ENCODE measurements around the gene PLCZ1.
"Not testable (repeated sequence)": the region's sequence is repeated elsewhere in the genome, so short reads cannot be mapped to it uniquely, and the experiment has no call there.

Gene PLCZ1, protein sequence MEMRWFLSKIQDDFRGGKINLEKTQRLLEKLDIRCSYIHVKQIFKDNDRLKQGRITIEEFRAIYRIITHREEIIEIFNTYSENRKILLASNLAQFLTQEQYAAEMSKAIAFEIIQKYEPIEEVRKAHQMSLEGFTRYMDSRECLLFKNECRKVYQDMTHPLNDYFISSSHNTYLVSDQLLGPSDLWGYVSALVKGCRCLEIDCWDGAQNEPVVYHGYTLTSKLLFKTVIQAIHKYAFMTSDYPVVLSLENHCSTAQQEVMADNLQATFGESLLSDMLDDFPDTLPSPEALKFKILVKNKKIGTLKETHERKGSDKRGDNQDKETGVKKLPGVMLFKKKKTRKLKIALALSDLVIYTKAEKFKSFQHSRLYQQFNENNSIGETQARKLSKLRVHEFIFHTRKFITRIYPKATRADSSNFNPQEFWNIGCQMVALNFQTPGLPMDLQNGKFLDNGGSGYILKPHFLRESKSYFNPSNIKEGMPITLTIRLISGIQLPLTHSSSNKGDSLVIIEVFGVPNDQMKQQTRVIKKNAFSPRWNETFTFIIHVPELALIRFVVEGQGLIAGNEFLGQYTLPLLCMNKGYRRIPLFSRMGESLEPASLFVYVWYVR

DNA sequence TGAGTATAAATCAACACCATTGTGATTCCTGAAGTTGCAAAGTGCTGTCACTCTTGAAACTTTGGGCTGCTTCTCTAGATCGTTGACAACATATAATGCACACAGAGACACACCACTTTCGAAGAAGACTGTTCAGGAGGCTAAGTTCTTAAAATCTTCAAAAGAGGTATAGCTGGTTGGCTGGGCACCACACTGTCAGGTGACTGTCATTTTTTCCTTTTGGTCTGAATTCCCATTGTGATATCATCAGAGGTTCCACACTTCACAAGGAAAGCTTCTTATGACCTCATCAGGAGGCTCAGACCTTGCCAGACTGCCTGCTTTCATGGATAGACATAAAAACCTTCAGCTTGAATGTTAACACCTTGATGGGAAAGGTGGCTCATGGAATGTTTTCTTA is at the start of gene PLCZ1, which contains the start of gene CAPZA3:
Gene PLCZ1, minus strand, starts transcription at position 194 of the 400 bp plus-strand sequence. CDS start 641 bp downstream, outside the sequence.
Gene CAPZA3, plus strand, starts transcription at position 301 of the 400 bp plus-strand sequence. CDS start 150 bp downstream, outside the sequence.
- DNase-seq (ENCODE audit: low read depth in 2 of 2) = no peak

DNA sequence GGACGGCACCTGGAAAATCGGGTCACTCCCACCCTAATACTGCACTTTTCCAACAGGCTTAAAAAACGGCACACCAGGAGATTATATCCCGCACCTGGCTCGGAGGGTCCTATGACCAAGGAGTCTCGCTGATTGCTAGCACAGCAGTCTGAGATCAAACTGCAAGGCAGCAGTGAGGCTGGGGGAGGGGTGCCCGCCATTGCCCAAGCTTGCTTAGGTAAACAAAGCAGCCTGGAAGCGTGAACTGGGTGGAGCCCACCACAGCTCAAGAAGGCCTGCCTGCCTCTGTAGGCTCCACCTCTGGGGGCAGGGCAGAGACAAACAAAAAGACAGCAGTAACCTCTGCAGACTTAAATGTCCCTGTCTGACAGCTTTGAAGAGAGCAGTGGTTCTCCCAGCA is 47.7 kb upstream of the PLCZ1 start:
- not testable (repeated sequence) for DNase-seq (ENCODE audit: low read depth in 2 of 2)

GRCh38 chr12:18782827-18783226 is 45.0 kb upstream of the PLCZ1 start:
- no peak for DNase-seq (ENCODE audit: low read depth in 2 of 2)

GRCh38 chr12:18766479-18766878 is 28.7 kb upstream of the PLCZ1 start:
- DNase-seq (ENCODE audit: low read depth in 2 of 2) = not testable (repeated sequence)

- DNase-seq (ENCODE audit: low read depth in 2 of 2) = no peak
Observed at GRCh38 chr12:18755341-18755740, 17.5 kb upstream of the PLCZ1 start.

DNA sequence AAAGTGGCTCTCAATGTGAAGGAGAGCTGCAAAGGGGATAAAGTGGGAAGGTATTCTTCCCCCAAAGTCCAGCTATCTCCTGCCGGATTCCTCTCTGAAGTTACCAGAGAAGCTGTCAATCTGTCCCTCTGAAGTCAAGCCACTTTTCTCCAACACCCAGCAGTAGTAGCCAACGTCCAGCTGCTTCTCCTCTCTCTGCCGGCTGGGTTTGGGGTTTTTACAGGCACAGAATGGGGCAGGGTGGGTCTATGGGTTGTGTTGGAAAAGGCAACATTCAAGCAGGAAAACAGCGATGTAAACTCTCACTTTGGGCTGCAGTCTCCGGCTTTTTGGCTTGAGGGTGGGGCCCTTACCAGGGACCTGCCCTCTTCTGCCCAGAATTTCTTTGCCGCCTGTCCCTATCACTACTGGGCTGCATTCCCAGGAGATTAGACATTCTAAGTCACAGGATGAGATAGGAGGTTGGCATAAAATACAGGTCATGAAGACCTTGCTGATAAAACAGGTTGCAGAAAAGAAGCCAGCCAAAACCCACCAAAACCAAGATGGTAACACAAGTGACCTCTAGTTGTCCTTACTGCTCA is 16.4 kb upstream of the PLCZ1 start:
- DNase-seq (ENCODE audit: low read depth in 2 of 2) = no peak

- no peak for DNase-seq (ENCODE audit: low read depth in 2 of 2)
Observed at GRCh38 chr12:18753481-18754123, 15.8 kb upstream of the PLCZ1 start.

DNA sequence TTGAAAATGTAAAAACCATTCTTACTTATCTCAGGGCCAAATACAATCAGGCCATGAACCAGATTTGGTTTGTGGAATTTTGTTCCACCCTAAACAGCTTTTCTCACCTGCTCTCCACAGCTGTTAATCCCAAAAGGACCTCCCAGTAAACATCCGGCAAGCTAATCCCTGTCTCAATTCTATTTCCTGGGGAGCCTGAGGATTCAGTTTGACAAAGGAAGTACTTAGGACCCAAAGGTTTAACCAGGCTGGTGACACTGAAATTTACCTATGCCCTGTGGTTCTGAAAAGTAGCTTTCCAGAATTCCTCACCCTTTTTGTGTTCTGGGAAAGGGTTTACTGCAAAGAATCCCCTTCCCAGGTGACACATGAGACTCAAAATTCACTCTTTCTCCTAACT is 15.1 kb upstream of the PLCZ1 start:
- no peak for DNase-seq (ENCODE audit: low read depth in 2 of 2)

GRCh38 chr12:18752280-18752920 is 14.6 kb upstream of the PLCZ1 start:
- no peak for DNase-seq (ENCODE audit: low read depth in 2 of 2)

GRCh38 chr12:18751866-18752265 is 14.1 kb upstream of the PLCZ1 start:
- no peak for DNase-seq (ENCODE audit: low read depth in 2 of 2)

GRCh38 chr12:18750085-18750484 is 12.3 kb upstream of the PLCZ1 start:
- no peak for DNase-seq (ENCODE audit: low read depth in 2 of 2)

DNA sequence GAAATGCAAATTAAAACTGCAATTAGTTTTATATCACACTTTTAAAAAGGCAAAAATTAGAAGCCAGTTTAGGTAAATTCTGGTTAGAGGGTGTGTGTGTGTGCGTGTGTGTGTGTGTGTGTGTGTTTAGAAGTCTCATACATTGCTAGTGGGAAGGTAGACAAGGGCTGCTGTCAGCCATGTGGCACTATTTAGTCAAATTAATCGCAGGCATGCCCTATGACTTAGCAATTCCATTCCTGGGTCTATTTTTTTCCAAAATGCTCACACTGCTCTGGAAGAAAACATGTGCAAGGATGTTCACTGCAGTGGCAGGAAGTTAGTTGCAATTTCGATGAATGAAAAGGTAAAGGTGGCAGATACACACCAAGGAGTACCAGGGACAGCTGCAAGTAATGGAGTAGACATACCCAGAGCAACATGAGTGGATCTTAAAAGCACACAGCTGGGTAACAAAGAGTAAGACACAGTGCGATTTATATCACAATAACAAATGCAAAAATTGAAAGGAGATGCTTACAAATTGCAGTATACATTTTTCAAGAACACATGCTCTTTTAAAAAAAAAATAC is 11.7 kb upstream of the PLCZ1 start:
- no peak for DNase-seq (ENCODE audit: low read depth in 2 of 2)

GRCh38 chr12:18747895-18748294 is 10.1 kb upstream of the PLCZ1 start:
- DNase-seq (ENCODE audit: low read depth in 2 of 2) = no peak

GRCh38 chr12:18731156-18731555 is 6.7 kb downstream of the PLCZ1 start:
- no peak for DNase-seq (ENCODE audit: low read depth in 2 of 2)

GRCh38 chr12:18723752-18724151 is 14.1 kb downstream of the PLCZ1 start:
- no peak for DNase-seq (ENCODE audit: low read depth in 2 of 2)

GRCh38 chr12:18721452-18721851 is 16.4 kb downstream of the PLCZ1 start:
- no peak for DNase-seq (ENCODE audit: low read depth in 2 of 2)

DNA sequence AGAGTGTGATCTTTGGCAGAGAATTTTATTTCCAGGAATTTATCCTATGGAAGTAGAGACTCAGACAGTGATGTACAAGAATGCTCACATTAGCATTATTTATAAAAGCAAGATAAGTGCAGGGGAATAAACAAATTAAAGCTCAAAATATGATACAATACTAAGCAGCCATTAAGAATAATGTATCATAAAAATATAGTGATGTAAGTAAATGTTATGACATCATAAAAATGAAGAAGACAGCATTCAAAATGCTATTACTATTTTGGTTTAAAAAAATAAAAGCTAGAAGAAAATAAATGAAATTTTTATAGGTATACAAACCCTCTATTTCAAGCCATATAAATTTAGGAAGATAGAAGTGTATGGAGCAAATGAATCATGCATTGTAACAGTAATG is 17.1 kb downstream of the PLCZ1 start:
- DNase-seq (ENCODE audit: low read depth in 2 of 2) = no peak

GRCh38 chr12:18719922-18720510 is 17.8 kb downstream of the PLCZ1 start:
- no peak for DNase-seq (ENCODE audit: low read depth in 2 of 2)

- no peak for DNase-seq (ENCODE audit: low read depth in 2 of 2)
Observed at GRCh38 chr12:18718462-18718861, 19.4 kb downstream of the PLCZ1 start.

- no peak for DNase-seq (ENCODE audit: low read depth in 2 of 2)
Observed at GRCh38 chr12:18716236-18716635, 21.6 kb downstream of the PLCZ1 start.

DNA sequence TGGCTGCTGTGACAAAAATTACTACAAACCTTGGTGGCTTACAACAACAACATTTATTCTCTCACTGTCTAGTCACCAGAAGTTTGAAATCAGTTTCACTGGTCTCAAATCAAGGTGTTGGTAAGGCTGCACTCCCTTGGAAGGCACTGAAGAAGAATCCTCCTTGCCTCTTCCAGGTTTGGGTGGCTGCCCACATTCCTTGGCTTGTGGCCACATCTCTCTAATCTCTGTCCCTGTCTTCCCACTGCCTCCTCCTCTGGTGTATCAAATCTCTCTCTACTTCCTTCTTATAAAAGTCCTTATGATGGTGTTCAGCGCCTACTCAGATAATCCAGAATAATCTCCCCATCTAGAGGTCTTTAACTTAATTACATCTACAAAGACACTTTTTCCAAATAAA is 31.0 kb downstream of the PLCZ1 start:
- no peak for DNase-seq (ENCODE audit: low read depth in 2 of 2)

Data from stimulated activated CD4-positive, alpha-beta T cell treated with anti-CD3 and anti-CD28 coated beads, Interleukin-1b, Interleukin-23, amount 100 ng/mL, for 4 hours (primary cell).